Right ventricle myocardium superior (tissue), 1 donor: ENCODE measurements around the gene THAP12. TPM values are rescaled to one million over a fixed set of nuclear protein-coding genes. Genes with fewer than 3 reads are reported as not detected.

Experiments used
- ATAC-seq: fragments of 200-7000 bp; cut with Tn5 transposase; one replicate; pipeline ENCODE4 v1.9.1; 2020; ENCODE audit warnings: mild to moderate bottlenecking; ENCODE audit not compliant: poor library complexity
- DNase-seq: peaks from one replicate; pipeline ENCODE4 v3.0.0-alpha.2; 2020
- intact Hi-C: fragments of 100-400 bp; cut with DNase I; formaldehyde crosslinking; loops from one replicate; pipeline ENCODE4 v1.11.2; 2022
- total RNA-seq: library from RNA; stranded (reverse); fragmentation: NEBNext Ultra II Directional; extraction: Animal tissue kit (Norgen Biotek cat#: 25700); gene quantifications from one replicate; pipeline ENCODE4 v1.2.1, GENCODE V29; 2021
- donor health status: DM: no; HTN: yes; CAD: no; lungs with severe emphysema.

Gene THAP12
- total RNA-seq, 1 donor from 2014 or later = 18.3 TPM

DNA sequence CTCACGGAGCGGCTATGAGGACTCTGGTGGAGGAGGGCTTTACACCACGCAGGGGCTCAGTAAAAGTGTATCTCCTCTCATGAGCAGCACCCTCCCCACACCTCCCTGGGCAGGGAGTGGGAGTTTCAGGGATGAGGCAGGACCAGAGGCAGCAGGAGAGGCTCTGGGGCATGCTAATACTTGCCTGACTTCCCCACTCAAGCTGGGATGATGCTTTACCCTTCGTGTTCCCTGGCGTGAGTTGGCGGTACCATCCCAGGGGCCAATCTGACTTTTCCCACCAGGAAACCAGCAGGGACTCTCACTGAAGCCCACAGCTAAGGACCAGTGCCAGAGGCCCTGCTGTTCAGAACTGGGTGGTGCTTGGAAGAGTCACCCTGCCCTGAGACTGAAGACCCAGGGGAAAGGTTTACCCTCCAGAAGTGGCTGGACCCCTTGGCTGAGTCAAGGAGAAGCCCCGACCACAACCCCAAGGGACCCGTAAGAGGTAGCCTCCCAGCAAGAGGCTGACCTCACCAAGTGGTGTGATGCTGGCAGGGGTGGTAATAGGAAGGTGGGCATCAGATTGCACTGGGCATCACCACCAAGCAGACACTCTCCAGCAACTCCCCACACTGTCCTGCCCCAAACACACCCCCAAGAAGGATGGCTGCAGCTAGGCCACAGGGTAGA is 65.6 kb downstream of the THAP12 start:
- ATAC-seq (no peak), DNase-seq (no peak)
- intact Hi-C loops = loop anchor here (5.0 kb wide), 1 partner anchor 408 kb away; no protein-coding TSS in a partner anchor

DNA sequence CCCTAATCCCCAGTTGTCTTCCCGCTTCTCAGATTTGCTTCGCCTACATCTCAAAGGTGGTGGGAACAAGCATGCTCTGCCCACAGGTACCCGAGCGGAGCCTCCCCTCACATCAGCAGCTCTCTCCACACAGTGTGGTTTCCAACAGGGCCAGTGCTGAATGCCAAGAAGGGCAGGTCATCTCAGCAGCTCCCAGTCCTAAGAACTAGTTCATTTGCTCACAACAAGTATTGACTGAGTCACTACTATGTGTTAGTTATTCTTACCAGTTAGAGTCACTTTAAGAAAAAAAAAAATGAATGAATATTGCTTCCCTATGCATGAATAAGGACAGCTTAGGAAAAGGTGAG is 66.2 kb downstream of the THAP12 start:
- intact Hi-C loops = loop anchor here (5.0 kb wide), 1 partner anchor 407 kb away; no protein-coding TSS in a partner anchor
- no peak for DNase-seq
- no peak for ATAC-seq

DNA sequence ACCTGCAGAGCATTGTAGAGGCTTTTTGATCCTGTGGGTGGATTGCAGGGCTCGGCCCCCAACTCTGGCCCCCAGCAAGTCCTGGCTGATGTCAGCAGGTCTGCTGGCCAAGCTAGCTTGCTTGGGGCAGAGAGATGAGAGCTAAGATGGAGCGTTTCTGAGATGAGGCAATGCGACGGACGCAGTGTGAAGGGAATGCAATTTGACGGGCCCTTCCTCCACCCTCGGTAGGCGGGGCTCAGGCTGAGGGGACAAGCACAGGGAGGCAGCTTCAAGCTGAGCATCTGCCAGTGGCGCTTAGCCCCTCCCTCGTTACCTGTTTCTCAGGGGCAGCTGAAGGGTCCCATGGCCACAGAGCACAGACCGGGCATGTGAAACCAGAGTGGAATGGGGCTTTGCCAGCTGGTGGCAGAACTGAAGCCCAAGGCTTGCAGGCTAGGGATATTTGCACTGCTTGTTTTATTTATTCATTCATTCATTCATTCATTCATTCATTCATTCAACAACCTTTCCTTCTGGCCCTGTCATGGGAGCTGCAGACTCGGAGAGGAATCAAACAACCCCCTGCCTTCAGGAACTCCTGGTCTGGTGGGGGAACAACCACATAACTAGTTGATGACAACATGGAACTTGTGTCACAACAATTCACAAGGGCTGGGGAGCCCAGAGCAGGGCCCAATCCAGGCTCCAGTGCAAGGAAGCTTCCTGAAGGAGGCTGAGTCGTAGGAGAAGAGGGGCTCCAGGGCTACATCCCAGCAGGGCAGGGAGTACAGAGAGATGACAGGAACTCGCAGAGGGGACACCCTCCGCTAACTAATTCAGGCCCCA is 66.8 kb downstream of the THAP12 start:
- DNase-seq (no peak), ATAC-seq (no peak)
- intact Hi-C loops = no loop called here

DNA sequence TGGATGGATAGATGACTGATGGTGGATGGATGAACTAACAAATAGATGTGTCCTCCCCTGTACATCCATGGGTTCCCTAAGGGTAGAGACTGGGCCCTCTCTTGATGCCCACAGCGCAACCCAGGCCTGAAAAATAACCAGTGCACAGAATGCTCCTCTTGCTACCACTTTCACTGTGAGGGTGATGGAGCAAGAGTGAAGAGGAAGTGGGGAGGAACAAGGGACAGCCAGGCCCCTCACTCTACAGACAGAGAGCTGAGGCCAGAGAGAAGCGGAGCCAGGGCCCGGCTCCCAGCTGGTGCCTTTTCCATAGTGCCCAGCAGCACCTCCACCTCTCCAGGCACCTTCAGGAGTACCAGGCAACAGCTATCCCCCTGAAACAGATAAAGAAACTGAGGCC is 67.7 kb downstream of the THAP12 start:
- no peak for DNase-seq
- intact Hi-C loops = no loop called here
- no peak for ATAC-seq

DNA sequence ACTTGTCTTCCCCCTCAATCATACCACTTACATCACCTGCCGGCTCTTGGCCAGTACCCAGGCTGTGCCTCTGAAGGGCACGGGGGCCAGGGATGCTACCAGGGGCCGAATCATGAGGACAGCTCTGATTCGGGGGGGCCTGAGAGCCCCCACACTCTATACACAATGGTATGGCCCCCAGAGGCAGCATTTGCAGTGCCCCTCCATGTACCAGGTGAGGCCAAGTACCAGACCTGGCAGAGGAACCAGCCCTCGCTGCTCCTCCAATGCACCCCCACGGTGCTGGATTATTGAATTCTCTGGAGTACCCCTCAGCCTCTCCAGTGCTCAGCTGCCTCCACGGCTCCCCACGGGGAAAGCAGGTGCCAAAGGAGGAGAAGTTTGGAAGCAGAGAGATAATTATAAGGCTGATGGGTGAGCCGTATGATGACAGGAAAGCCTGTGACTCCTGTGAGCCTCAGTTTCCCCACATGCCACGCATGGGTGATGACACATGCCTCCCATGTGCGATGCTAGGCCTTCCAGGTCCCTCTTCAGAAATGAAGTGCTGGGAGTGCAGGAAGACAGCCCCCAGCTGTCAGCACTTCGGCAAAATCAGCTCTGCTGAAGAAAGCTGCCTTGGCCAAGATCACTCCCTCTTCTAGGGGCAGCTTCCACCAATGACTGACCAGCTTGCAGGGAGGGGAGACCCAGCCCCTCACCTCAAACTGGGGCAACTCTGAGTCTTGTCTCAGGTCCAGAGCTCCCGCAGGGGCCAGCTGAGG is 69.9 kb downstream of the THAP12 start:
- DNase-seq (peak; percentile 25), ATAC-seq (no peak)
- intact Hi-C loops = no loop called here

DNA sequence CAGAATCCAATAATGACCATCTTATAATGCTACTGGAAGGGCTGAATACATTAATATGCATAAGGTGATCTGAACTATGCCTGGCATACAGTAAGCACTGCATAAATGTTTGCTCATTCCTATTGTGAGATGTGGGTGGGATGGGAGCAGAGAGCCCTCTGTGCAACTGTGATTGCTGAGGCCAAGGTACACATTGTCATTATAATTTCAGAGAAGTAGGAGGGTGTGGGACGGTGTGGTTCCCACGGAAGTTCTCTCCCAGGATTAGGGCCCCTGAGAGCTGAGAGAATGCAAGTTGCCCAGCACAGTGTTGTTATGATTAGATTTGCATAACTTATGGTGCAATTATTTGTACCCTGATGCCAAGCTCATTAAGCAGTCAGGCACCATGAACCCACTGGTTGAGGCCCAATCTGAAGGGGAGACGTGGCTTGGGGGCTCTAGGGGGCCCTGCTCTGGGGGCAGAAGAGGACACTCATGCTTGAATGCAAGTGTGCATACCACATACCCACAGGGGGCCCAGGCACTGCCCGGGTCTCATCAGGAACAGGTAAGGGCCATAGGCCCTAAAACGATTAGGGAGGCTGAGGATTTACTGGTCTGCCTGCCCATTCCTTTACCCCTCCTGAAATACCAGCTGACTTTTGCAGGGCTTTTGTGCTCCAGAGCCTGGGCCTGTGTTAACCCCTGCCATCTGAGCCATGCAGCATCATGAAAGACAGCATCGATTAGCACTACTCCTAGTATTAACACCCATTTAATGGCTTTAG is 72.8 kb downstream of the THAP12 start:
- intact Hi-C loops = no loop called here
- no peak for DNase-seq
- no peak for ATAC-seq

DNA sequence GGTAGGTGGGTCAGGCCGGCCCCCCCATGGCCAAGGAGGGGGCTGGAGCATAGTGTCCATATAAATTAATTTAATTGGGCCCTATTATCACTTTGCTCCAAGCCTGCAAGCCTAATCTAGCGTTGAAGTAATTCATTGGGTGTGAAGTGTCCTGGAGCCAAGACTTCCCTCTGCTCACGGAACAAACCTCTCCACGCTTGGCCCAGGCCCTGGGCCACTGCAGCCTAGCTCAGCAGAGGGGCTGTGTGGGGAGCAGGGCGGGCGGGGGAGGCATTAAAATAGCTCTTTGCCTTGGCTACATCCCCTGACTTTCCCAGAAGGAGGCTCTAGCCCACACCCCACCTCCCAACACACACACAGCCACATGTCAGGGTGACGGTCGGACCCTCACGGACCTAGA is 73.5 kb downstream of the THAP12 start:
- peak; percentile 92 for ATAC-seq
- intact Hi-C loops = no loop called here
- peak; percentile 69 for DNase-seq

DNA sequence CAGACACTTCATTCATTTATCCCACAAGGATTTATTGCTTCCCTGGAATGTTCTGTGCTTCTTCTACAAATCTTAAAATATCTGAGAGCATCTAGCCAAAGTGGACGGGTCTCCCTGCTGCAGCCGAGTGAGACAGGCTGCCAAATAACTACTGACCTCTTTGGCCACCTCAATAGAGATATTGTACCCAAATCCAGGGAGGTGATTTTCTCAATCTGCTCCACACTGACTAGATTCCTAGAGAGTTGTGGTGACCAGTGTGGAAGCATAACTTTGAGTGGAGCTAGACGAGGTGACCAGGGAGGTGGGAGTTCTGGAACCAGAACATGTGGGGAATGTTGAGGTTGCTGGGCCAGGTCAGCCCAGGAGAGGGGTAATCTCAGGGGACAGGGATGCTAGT is 77.5 kb downstream of the THAP12 start:
- DNase-seq (no peak), ATAC-seq (no peak)
- intact Hi-C loops = no loop called here

DNA sequence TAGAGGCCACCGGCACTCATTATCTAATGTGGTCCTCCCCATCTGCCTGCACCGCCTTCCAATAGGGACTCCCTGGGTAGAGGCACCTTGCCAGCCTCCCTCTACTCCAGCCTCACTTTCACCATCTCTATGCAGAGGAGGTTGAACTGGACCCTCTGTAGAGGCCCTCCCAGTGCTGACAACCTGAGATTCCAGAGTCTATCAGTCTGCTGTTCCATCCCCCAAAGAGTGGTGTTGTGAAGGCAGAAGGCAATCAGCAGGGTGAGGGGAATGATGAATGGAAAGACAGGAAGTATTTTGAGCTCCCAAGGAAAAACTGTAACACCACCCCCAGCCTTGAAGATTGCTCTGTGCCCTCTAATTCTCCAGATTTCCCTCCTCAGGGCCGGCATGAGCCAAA is 77.9 kb downstream of the THAP12 start:
- intact Hi-C loops = no loop called here
- DNase-seq = no peak
- ATAC-seq = no peak

Other genes starting within 250 kb of the THAP12 start
- 20.0 TPM for gene WNT11, start 174.6 kb downstream of the THAP12 start, total RNA-seq
- gene GVQW3, start 191 bp upstream of the THAP12 start, total RNA-seq = 1.5 TPM
- 18.3 TPM for gene EMSY, start 63.9 kb upstream of the THAP12 start, total RNA-seq